Tibial artery (tissue), 4 donors: ENCODE data around the gene PUM1.
"Not testable (repeated sequence)": the region's sequence is repeated elsewhere in the genome, so short reads cannot be mapped to it uniquely, and the experiment has no call there.

Experiments used
- DNase-seq, 2 donors: peaks; one replicate each; pipeline ENCODE4 v3.0.0-alpha.2; 2019
- H3K27ac ChIP-seq, 2 donors: fragments of 200-600 bp; sonication (generic) in 1 of 2; 1 replicate in 1 of 2; 2 replicates in 1 of 2; pipeline ENCODE4 v1.5.1; 2018 to 2019; ENCODE audit warnings: mild to moderate bottlenecking in 1 of 2
- H3K27me3 ChIP-seq, 2 donors: fragments of 200-600 bp; sonication (generic) in 1 of 2; one replicate each; pipeline versions ENCODE4 v1.5.1 to v1.6.0; 2016 to 2019
- H3K36me3 ChIP-seq, 3 donors: fragments of 200-600 bp; sonication (generic) in 2 of 3; one replicate each; pipeline ENCODE4 v1.5.1; 2016 to 2019; ENCODE audit warnings: mild to moderate bottlenecking in 2 of 3
- H3K4me1 ChIP-seq, 4 donors: fragments of 200-600 bp; sonication (generic) in 2 of 4; 1 replicate in 3 of 4; 2 replicates in 1 of 4; pipeline ENCODE4 v1.5.1; 2016 to 2019
- H3K4me3 ChIP-seq, 2 donors: fragments of 200-600 bp; sonication (generic) in 1 of 2; 1 replicate in 1 of 2; 2 replicates in 1 of 2; pipeline ENCODE4 v1.5.1; 2018 to 2019; ENCODE audit warnings: mild to moderate bottlenecking in 2 of 2
- H3K9me3 ChIP-seq, 3 donors: fragments of 200-600 bp; sonication (generic) in 1 of 3; one replicate each; pipeline ENCODE4 v1.5.1; 2016 to 2019
- intact Hi-C: fragments of 100-400 bp; cut with DNase I; formaldehyde crosslinking; loops from one replicate; pipeline ENCODE4 v1.15.0; 2023; ENCODE audit warnings: low total_unique reads
- TF ChIP-seq, protein P1 (sequence below), 2 experiments: fragments of 200-600 bp in 1 of 2; fragments of 450-650 bp in 1 of 2; IDR thresholded peaks; one replicate each; pipeline ENCODE4 v1.5.1; 2017 to 2019; ENCODE audit warnings: antibody characterized with exemption in 2 of 2, mild to moderate bottlenecking in 1 of 2, moderate library complexity in 1 of 2

Gene PUM1

DNA sequence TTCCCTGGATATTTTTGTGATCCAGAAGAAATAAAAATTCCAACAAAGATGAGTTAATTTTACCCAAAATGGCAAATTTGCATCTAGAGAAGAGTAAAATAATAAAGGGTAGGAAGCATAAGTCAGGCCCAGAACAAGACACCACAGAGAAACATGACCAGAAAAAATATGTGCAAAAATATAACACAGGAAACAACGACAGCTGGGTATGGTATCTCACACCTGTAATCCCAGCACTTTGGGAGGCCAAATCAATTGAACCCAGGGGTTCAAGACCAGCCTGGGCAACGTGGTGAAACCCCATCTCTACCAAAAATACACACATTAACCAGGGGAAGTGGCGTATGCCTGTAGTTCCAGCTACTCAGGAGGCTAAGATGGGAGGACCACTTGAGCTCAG, 117.2 kb downstream of the PUM1 start:
- Histone ChIP-seq H3K36me3 (peaks cover 73 to 90% (median 78%) of the 10 kb centered on the region in 3 donors), H3K9me3 (no peaks in the 10 kb centered on the region), H3K4me3 (no peak overlapping the region), H3K27me3 (no peaks in the 10 kb centered on the region), H3K27ac (no peak overlapping the region), H3K4me1 (no peaks in the 10 kb centered on the region)
- intact Hi-C loops, result no loop called here
- no peak for DNase-seq
- TF ChIP-seq, protein P1, sequence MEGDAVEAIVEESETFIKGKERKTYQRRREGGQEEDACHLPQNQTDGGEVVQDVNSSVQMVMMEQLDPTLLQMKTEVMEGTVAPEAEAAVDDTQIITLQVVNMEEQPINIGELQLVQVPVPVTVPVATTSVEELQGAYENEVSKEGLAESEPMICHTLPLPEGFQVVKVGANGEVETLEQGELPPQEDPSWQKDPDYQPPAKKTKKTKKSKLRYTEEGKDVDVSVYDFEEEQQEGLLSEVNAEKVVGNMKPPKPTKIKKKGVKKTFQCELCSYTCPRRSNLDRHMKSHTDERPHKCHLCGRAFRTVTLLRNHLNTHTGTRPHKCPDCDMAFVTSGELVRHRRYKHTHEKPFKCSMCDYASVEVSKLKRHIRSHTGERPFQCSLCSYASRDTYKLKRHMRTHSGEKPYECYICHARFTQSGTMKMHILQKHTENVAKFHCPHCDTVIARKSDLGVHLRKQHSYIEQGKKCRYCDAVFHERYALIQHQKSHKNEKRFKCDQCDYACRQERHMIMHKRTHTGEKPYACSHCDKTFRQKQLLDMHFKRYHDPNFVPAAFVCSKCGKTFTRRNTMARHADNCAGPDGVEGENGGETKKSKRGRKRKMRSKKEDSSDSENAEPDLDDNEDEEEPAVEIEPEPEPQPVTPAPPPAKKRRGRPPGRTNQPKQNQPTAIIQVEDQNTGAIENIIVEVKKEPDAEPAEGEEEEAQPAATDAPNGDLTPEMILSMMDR (IDR thresholded peaks at IDR 0.05), result no peak

DNA sequence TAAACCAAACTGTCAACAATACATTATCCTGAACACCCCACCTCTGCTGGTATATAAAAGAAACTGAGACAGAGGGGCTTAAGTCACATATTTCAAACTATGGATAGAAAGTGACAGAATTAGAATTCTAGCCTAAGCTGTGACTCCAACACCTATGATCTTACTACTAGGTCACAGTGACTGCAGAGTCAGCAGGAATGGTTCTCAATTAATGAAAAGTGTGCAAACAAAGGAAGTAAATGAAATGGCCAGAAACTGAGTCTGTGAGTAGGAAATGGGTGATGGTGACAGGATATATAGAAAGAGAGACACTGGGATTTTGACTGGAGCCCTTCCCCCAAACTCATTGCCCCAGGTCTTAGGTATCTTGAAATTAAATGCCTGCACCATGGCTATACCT, 118.3 kb downstream of the PUM1 start:
- TF ChIP-seq, protein P1 (IDR thresholded peaks at IDR 0.05), result no peak
- Histone ChIP-seq H3K9me3 (no peaks in the 10 kb centered on the region), H3K4me3 (no peak overlapping the region), H3K4me1 (no peaks in the 10 kb centered on the region), H3K27ac (no peak overlapping the region), H3K27me3 (no peaks in the 10 kb centered on the region), H3K36me3 (peaks cover 65 to 90% (median 79%) of the 10 kb centered on the region in 3 donors)
- intact Hi-C loops, result no loop called here
- no peak for DNase-seq

DNA sequence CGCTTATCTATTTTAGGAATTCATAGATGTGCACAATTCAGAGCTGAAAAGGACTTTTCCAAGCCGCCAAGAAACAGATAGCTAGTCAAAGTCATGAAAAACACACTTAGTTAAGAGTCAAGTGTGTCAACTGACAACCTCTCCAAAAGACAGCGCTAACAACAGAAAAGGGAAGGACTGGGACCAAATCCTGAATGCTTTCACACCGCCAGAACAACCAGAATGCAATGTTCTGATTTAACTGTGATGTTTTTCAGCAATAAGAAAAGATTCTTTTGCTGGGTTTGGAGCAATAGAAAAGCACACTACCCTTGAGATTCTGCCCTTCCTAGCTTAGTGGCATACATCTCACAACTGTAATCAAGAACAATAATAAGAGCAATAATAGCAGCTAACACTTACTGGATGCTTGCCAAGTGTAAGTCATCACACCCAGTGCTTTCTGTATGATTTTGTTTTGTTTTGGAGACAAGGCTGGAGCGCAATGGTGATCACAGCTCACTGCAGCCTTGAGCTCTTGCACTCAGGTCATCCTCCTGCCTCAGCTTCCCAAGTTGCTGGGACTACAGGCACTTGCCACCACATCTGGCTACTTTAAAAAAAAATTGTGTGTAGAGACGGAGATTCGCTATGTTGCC, 123.1 kb downstream of the PUM1 start:
- DNase-seq, result no peak
- TF ChIP-seq, protein P1 (IDR thresholded peaks at IDR 0.05), result no peak
- H3K27ac ChIP-seq, result no peak overlapping the region
- H3K4me3 ChIP-seq, result no peak overlapping the region
- H3K4me1 ChIP-seq, result no peaks in the 10 kb centered on the region
- H3K27me3 ChIP-seq, result no peaks in the 10 kb centered on the region
- peaks cover 69 to 94% (median 76%) of the 10 kb centered on the region in 3 donors for H3K36me3 ChIP-seq
- intact Hi-C loops, result no loop called here
- H3K9me3 ChIP-seq, result no peaks in the 10 kb centered on the region

DNA sequence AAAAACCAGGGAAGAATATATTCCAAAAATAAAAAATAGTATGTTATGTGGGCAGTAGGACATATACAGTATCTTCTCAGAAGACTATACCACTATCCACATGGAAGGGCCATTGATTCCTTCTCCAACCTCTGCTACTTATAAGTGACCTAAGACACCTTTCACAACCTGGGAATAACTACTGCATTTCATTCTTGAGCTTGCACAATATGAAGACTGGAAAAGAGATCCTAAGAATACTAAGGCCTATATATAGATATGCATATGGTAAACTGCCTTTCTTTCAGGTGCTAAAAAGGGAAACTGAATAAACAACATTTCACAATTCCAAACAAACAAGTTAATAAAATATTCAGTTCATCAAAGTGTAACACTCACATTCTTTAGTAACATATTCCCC, 125.0 kb downstream of the PUM1 start:
- intact Hi-C loops, result no loop called here
- Histone ChIP-seq H3K4me1 (no peaks in the 10 kb centered on the region), H3K27ac (no peak overlapping the region), H3K9me3 (no peaks in the 10 kb centered on the region), H3K27me3 (no peaks in the 10 kb centered on the region), H3K4me3 (no peak overlapping the region), H3K36me3 (peaks cover 75 to 92% (median 75%) of the 10 kb centered on the region in 3 donors)
- TF ChIP-seq, protein P1 (IDR thresholded peaks at IDR 0.05), result no peak
- no peak for DNase-seq

DNA sequence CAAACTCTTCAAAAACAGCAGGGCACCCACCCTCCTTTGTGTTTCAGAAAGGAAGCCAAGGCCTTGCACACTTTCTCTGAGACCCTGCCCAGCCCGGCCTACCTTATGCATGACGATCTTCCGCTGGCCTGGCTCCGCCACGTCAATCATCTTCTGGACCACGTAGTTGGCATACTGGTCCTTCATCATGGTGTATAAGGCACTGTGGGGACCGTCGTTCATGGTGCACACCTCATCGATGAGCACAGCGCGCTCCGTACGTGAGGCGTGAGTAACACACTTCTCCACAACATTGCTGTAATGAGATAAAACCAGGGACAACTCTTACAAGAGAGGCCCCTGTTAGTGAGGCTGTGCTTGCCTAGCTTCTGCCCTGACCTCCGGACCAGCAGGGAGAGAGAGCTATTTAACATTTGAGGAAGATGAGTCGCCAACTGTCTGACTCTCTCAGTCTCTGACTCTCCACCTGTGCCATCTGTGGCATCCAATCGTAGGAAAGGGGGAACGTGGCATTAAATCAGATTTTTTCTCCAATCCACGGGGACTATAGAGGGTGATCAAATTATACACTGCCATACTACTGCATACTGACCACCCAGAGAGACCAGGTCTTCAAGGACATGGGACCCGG, 128.9 kb downstream of the PUM1 start:
- no peaks in the 10 kb centered on the region for H3K9me3 ChIP-seq
- intact Hi-C loops, result no loop called here
- no peak overlapping the region for H3K4me3 ChIP-seq
- peaks cover 74 to 92% (median 77%) of the 10 kb centered on the region in 3 donors for H3K36me3 ChIP-seq
- H3K27me3 ChIP-seq, result no peaks in the 10 kb centered on the region
- no peaks in the 10 kb centered on the region for H3K4me1 ChIP-seq
- DNase-seq, result no peak
- TF ChIP-seq, protein P1 (IDR thresholded peaks at IDR 0.05), result no peak
- H3K27ac ChIP-seq, result no peak overlapping the region

DNA sequence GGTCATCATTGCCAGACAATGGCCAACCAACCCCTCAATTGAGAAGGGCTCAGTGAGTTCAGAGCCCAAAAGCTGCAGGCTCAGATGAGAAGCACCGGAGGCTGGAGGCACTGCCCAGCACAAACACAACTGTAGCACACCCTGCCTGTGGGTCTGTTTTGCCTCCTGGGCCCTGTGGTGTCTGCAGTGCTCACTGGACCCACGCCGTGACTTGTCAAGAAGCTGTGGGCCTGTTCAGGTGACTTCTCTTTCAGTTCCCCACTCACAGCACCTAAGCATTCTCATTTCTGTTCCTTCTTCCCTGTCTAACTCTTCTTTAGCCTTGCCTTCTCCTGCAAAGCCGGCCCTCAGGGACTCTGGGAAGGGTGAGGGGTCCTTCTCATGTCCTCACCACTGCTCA, 129.8 kb downstream of the PUM1 start:
- H3K9me3 ChIP-seq, H3K4me3 ChIP-seq, intact Hi-C loops, H3K27me3 ChIP-seq, H3K27ac ChIP-seq, H3K4me1 ChIP-seq, DNase-seq: not testable (repeated sequence)
- peaks cover 65 to 89% (median 69%) of the 10 kb centered on the region in 3 donors for H3K36me3 ChIP-seq
